ENCODE data around the gene PNMA8A.
"Not testable (repeated sequence)": the region's sequence is repeated elsewhere in the genome, so short reads cannot be mapped to it uniquely, and the experiment has no call there.

PNMA8A gene

DNA sequence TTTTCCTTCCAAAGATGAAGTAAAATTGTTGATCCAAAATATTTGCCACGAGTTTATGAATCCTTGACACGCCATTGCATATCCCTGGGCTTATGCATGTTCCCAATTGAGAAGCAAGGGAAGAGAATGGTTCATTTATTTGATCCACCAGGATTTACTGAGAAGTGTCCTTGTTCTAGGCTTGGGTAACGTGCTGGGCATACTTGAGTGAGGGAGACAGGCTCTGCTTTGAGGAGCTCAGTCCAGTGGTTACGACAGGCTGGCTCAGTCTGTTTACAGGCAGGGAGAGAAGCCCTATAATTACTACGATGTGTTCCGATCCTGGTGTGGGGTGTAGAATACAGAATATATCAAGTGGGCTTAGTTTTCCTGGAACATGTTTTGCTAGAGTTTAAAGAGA is 36.4 kb downstream of the PNMA8A start:
- H3K9ac ChIP-seq = no peak overlapping the region
- H3K27me3 ChIP-seq = no peaks in the 10 kb centered on the region
- no peaks in the 10 kb centered on the region for H3K9me3 ChIP-seq
- no peaks in the 10 kb centered on the region for H4K20me1 ChIP-seq
- H3K36me3 ChIP-seq = no peaks in the 10 kb centered on the region
- no peak overlapping the region for H3K27ac ChIP-seq
- no peak for TF ChIP-seq Cebpa-rat (IDR thresholded peaks at IDR 0.05)
- peaks cover 19% of the 10 kb centered on the region for H3K4me1 ChIP-seq
- H3K4me2 ChIP-seq = no peak overlapping the region
- no peak overlapping the region for H3K4me3 ChIP-seq

DNA sequence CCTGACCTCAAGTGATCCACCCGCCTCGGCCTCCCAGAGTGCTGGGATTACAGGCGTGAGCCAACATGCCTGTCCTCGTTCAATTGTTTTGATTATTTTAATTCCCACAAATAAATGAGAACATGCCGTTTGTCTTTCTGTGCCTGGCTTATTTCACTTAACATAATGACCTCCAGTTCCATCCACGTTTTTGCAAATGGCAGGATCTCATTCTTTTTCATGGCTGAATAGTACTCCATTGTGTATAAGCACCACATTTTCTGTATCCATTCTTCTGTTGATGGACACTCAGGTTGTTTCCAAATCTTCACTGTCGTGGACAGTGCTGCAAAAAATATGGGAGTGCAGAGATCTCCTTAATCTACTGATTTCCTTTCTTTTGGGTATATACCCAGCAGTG is 37.9 kb downstream of the PNMA8A start:
- H3K9me3 ChIP-seq, H3K36me3 ChIP-seq, H3K27ac ChIP-seq, H4K20me1 ChIP-seq, H3K4me3 ChIP-seq, H3K9ac ChIP-seq, H3K4me2 ChIP-seq, H3K27me3 ChIP-seq: not testable (repeated sequence)
- H3K4me1 ChIP-seq = peaks cover 33% of the 10 kb centered on the region

DNA sequence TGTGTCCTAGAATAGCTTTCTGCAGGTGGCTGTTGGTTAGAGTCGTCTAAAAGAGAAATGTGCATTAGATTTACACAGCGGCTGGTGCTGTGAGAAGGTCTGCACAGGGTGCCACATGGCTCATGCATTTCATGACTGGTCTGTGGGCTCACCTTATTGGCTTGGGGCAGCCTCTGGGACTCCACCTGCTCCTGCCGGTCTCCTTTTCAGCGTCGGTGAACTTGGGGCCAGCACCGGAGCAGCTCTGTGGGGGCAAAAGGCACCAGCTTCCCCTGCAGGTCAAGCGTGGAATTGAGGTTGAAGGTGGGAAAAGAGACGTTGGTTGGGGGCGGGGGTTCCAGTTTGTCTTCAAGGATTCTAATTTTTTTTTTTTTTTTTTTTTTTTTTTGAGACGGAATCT is 39.5 kb downstream of the PNMA8A start:
- no peak overlapping the region for H3K4me3 ChIP-seq
- H3K27ac ChIP-seq = no peak overlapping the region
- H3K36me3 ChIP-seq = no peaks in the 10 kb centered on the region
- no peak for TF ChIP-seq Cebpa-rat (IDR thresholded peaks at IDR 0.05)
- peak overlapping the region; percentile 39 for H3K4me2 ChIP-seq
- no peak overlapping the region for H3K9ac ChIP-seq
- peaks cover 47% of the 10 kb centered on the region for H3K4me1 ChIP-seq
- no peaks in the 10 kb centered on the region for H4K20me1 ChIP-seq
- no peaks in the 10 kb centered on the region for H3K9me3 ChIP-seq
- H3K27me3 ChIP-seq = peaks cover 15% of the 10 kb centered on the region

DNA sequence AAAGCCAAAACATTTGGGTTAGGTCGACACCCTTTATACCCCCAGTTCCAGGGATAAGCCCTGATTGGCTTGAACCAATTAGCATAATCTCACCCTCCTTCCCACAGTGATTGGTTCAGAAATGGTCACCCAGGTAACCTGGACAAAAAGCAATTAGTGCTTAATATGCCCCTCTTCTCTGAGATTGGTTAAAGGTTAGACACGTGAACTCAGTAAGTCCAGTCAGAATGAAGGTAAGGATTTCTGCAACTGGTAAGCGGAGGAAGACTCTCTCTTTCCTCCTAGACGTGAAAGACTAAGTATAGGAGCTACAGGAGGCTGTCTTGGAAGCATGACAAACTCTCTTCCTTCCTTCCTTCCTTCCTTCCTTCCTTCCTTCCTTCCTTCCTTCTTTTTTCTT is 41.4 kb downstream of the PNMA8A start:
- peaks cover 49% of the 10 kb centered on the region for H3K4me1 ChIP-seq
- peak overlapping the region; percentile 40; the same call in 1 of the 2 replicates for H3K4me2 ChIP-seq
- no peaks in the 10 kb centered on the region for H3K36me3 ChIP-seq
- no peaks in the 10 kb centered on the region; the same call in 1 of the 2 replicates for H3K9me3 ChIP-seq
- no peaks in the 10 kb centered on the region for H4K20me1 ChIP-seq
- no peak for TF ChIP-seq Cebpa-rat (IDR thresholded peaks at IDR 0.05)
- no peak overlapping the region for H3K4me3 ChIP-seq
- H3K27ac ChIP-seq = no peak overlapping the region
- H3K27me3 ChIP-seq = peaks cover 34% of the 10 kb centered on the region
- no peak overlapping the region for H3K9ac ChIP-seq

DNA sequence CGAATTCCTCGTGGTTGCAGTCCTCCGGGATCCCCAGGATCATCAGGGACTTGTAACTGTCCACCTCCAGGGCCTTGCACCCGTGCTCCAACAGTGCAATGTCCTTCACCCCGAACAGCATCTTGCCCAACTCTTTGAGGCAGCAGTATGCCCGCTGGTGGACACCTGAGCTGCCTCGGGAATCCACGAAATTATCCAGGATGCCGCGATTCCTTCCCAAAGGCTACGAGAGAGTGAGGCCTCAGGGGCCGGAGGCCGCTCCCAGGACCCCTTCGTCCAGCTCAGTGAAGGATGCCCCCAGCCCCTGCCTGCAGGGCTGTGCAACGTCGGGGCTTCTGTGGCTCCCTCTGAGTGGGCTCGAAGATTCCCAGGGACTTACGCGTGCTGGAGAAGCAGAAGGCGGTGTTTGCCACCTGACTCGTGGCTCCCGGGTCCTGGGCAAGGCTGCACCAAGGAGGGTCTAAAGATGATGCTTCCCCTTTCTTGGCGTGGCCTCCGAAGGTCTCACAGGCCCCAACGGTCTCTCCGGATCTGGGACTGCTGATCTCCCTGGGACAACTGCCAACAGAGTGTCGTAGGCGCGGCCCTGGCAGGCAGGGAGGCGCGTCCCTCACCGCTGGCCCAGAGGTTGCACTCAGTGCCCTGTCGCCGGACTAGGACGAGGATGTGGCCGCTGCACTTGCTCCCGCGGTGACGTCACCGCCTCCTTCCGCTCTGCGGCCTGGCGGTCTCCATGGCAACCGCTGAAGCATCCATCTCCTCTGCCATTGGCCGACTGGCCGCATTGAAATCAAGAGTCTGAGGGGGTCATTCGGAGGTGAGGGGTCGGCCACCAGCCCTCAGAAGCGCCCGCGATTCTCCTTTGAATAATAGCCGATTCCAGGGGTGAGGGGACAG is 42.9 kb downstream of the PNMA8A start, which contains the start of gene PNMA8C:
PNMA8C (minus strand) TSS at position 698 of the 897 bp plus-strand sequence; CDS start at position 121, 577 bp downstream.
- Histone ChIP-seq H3K4me1 (peaks cover 49% of the 10 kb centered on the region), H4K20me1 (no peaks in the 10 kb centered on the region), H3K36me3 (no peaks in the 10 kb centered on the region), H3K4me2 (peak within 1 kb of the TSS; percentile 70), H3K27me3 (peaks cover 37% of the 10 kb centered on the region), H3K9me3 (no peaks in the 10 kb centered on the region; the same call in 1 of the 2 replicates), H3K9ac (no peak within 1 kb of the TSS), H3K27ac (no peak within 1 kb of the TSS), H3K4me3 (no peak within 1 kb of the TSS)
- TF ChIP-seq Cebpa-rat (IDR thresholded peaks at IDR 0.05) = no peak

DNA sequence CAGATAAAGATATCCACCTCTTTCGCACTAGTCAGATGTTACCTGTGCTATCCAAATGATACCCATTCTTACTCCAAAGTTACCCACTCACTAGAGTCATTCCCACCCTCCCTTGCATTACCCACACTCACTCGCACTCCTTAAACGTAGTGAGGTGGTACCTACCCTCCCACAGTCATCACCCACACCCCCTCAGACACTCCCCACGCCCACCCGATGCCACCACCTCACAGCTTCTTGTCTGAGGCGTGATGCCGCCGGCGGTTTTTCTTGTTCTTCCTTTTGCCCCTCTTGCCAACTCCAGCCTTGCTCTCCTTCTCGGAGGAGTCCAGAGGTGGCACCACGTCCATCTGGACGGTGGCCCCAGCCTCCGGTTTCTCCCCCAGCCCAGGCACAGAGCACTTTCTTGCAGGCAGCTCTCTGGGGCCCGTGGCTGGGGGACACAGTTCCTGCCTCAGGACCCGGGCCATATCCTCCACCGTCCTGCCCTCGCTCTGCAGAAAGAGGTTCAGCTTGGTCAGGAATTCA is 43.8 kb downstream of the PNMA8A start:
- TF ChIP-seq Cebpa-rat (IDR thresholded peaks at IDR 0.05) = no peak
- Histone ChIP-seq H3K4me2 (peak overlapping the region; percentile 70), H4K20me1 (no peaks in the 10 kb centered on the region), H3K27me3 (peaks cover 37% of the 10 kb centered on the region), H3K9ac (no peak overlapping the region), H3K27ac (no peak overlapping the region), H3K4me1 (peaks cover 57% of the 10 kb centered on the region), H3K4me3 (no peak overlapping the region), H3K9me3 (no peaks in the 10 kb centered on the region; the same call in 1 of the 2 replicates), H3K36me3 (no peaks in the 10 kb centered on the region)

DNA sequence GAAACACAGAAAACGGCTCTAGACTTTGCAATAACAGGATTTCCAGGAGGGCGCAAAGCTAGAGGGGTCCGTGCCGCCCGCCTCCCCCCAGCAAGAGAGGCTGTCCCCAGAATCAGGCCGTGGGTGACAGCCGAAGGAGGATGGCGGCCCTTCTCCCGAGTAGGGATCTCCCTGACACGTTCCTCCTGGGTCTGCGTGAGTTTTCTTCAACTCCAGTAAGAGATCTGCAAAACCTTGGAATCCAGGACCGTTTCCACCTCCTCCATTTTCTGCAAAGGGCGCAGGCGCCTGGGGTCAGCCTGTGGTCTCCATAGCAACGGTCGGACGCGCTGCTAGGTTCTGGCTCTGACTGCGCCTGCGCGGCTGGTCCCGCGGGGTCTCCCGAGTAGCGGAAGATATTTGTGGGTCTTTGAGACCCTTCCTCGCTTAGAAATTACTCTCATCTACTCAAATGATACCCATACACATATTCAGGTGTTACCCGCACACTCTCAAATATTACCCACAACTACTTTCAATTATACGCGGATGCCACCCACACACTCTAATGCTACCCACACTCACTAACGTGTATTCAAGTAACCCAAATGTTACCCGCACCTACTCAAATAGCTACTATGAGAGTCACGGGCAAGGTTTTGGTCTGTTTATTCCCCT is 44.7 kb downstream of the PNMA8A start:
- no peak overlapping the region for H3K9ac ChIP-seq
- H3K27ac ChIP-seq = no peak overlapping the region
- H3K4me3 ChIP-seq = no peak overlapping the region
- H3K4me2 ChIP-seq = 0 out of 2 replicates have a peak overlapping the region, but pooled peaks have one; percentile 17
- no peaks in the 10 kb centered on the region for H4K20me1 ChIP-seq
- H3K9me3 ChIP-seq = no peaks in the 10 kb centered on the region; the same call in 1 of the 2 replicates
- H3K27me3 ChIP-seq = peaks cover 37% of the 10 kb centered on the region
- H3K36me3 ChIP-seq = no peaks in the 10 kb centered on the region
- TF ChIP-seq Cebpa-rat (IDR thresholded peaks at IDR 0.05) = no peak
- H3K4me1 ChIP-seq = peaks cover 60% of the 10 kb centered on the region

DNA sequence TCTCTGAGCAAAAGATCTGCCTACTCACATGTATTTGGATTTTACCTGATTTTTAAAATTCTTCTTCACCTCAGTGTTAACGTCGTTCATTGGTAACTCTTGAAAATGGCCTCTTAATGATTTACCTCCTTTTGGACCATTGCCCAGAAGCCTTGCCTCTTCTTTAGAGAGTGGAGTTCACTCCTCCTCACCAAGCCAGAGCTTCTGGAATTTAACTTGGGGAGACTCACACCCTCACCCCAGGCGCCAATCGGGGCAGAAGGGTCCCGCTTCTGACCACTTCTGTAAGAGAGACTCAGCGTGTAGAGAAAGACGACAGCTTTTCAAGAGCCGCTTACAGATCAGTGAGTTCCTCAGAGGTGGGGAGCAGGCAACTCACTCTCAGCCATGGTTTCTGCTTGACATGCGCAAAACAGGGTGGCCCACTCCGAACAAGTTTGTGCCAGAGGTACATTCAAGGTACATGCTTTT is 45.3 kb downstream of the PNMA8A start:
- H3K27ac ChIP-seq = no peak overlapping the region
- H4K20me1 ChIP-seq = no peaks in the 10 kb centered on the region
- H3K4me3 ChIP-seq = no peak overlapping the region
- no peak overlapping the region for H3K9ac ChIP-seq
- peaks cover 56% of the 10 kb centered on the region for H3K4me1 ChIP-seq
- no peak overlapping the region for H3K4me2 ChIP-seq
- no peak for TF ChIP-seq Cebpa-rat (IDR thresholded peaks at IDR 0.05)
- H3K27me3 ChIP-seq = peaks cover 37% of the 10 kb centered on the region
- H3K36me3 ChIP-seq = no peaks in the 10 kb centered on the region
- no peaks in the 10 kb centered on the region; the same call in 1 of the 2 replicates for H3K9me3 ChIP-seq

DNA sequence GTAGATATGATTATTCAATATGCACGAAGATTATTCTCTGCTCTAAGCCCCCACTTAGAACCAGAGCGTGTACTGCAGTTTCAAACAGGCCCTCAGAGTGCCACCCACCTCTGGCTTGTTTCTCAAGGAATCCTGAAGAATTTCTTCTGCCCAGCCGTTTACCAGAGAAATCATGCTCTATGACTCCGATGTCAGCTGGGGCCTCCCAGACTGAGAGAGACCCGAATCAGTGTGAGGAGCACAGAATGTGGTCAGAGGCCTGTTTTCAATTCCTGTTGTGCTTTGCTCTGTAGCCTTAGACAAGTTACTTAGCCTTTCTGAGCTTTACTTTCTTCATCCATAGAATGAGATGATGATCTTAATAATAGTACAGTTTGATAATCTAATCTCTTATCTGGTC is 48.2 kb downstream of the PNMA8A start:
- Histone ChIP-seq H3K9ac (no peak overlapping the region), H3K4me2 (no peak overlapping the region), H4K20me1 (no peaks in the 10 kb centered on the region), H3K27ac (no peak overlapping the region), H3K4me3 (no peak overlapping the region), H3K36me3 (no peaks in the 10 kb centered on the region), H3K4me1 (peaks cover 46% of the 10 kb centered on the region), H3K27me3 (peaks cover 35% of the 10 kb centered on the region), H3K9me3 (no peaks in the 10 kb centered on the region; the same call in 1 of the 2 replicates)
- no peak for TF ChIP-seq Cebpa-rat (IDR thresholded peaks at IDR 0.05)

Measured in BLaER1 (cell line).